Gastroesophageal sphincter (tissue), 4 donors: ENCODE data around the gene CEP72. TPM values are rescaled to one million over a fixed set of nuclear protein-coding genes. Genes with fewer than 3 reads are reported as not detected.

ENCODE experiments used
- ATAC-seq: fragments of 150-250 bp; one replicate; pipeline ENCODE4 v1.9.1; 2016; ENCODE audit warnings: mild to moderate bottlenecking, moderate library complexity
- H3K27ac ChIP-seq, 4 donors: fragments of 200-600 bp; sonication (generic) in 3 of 4; 1 replicate in 3 of 4; 2 replicates in 1 of 4; pipeline ENCODE4 v1.5.1; 2016 to 2019
- H3K27me3 ChIP-seq: fragments of 200-600 bp; sonication (generic); one replicate; pipeline ENCODE4 v1.5.1; 2019
- H3K36me3 ChIP-seq, 2 donors: fragments of 200-600 bp; sonication (generic); one replicate each; pipeline ENCODE4 v1.5.1; 2019; ENCODE audit warnings: control low read depth in 1 of 2
- H3K4me1 ChIP-seq, 3 donors: fragments of 200-600 bp; sonication (generic); 1 replicate in 2 of 3; 2 replicates in 1 of 3; pipeline ENCODE4 v1.5.1; 2016 to 2019; ENCODE audit warnings: control low read depth in 2 of 3
- H3K4me3 ChIP-seq, 2 donors: fragments of 200-600 bp; sonication (generic); one replicate each; pipeline ENCODE4 v1.5.1; 2019; ENCODE audit warnings: mild to moderate bottlenecking in 1 of 2, moderate library complexity in 1 of 2
- H3K9me3 ChIP-seq, 3 donors: fragments of 200-600 bp; sonication (generic); one replicate each; pipeline ENCODE4 v1.5.1; 2017 to 2019; ENCODE audit warnings: control low read depth in 2 of 3
- EP300 ChIP-seq: sonication (generic); formaldehyde crosslinking; IDR thresholded peaks from one replicate; pipeline ENCODE4 v1.6.1; 2017; ENCODE audit warnings: antibody characterized with exemption, mild to moderate bottlenecking
- POLR2A ChIP-seq, 2 donors: fragments of 450-650 bp; IDR thresholded peaks; one replicate each; pipeline ENCODE4 v1.6.1; 2017; ENCODE audit warnings: antibody characterized with exemption in 2 of 2, mild to moderate bottlenecking in 2 of 2, moderate library complexity in 1 of 2
- POLR2AphosphoS5 ChIP-seq: sonication (generic); formaldehyde crosslinking; IDR thresholded peaks from one replicate; pipeline ENCODE4 v1.6.1; 2017; ENCODE audit warnings: antibody characterized with exemption
- WGBS, 2 donors: methylation state at CpG; one replicate each; pipeline ENCODE4 v1.1.5; 2018; ENCODE audit warnings: low coverage in 1 of 2; 5-methylcytosine and 5-hydroxymethylcytosine counted together
- total RNA-seq, 4 donors: library from RNA; depleted of rRNA; stranded (reverse); fragments of >200 nt; gene quantifications; one replicate each; pipeline ENCODE4 v1.1.0, GENCODE V29; 2016
- TF ChIP-seq, protein P1 (sequence below), 4 experiments: fragments of 200-600 bp in 2 of 4; fragments of 450-650 bp in 2 of 4; sonication (generic) in 1 of 4; IDR thresholded peaks; one replicate each; pipeline ENCODE4 v1.5.1; 2017 to 2019; ENCODE audit warnings: antibody characterized with exemption in 4 of 4, mild to moderate bottlenecking in 2 of 4, moderate library complexity in 2 of 4

CEP72 gene
- total RNA-seq, 4 donors from 2014 or later: 2.1 to 8.7 (median 3.8) TPM

DNA sequence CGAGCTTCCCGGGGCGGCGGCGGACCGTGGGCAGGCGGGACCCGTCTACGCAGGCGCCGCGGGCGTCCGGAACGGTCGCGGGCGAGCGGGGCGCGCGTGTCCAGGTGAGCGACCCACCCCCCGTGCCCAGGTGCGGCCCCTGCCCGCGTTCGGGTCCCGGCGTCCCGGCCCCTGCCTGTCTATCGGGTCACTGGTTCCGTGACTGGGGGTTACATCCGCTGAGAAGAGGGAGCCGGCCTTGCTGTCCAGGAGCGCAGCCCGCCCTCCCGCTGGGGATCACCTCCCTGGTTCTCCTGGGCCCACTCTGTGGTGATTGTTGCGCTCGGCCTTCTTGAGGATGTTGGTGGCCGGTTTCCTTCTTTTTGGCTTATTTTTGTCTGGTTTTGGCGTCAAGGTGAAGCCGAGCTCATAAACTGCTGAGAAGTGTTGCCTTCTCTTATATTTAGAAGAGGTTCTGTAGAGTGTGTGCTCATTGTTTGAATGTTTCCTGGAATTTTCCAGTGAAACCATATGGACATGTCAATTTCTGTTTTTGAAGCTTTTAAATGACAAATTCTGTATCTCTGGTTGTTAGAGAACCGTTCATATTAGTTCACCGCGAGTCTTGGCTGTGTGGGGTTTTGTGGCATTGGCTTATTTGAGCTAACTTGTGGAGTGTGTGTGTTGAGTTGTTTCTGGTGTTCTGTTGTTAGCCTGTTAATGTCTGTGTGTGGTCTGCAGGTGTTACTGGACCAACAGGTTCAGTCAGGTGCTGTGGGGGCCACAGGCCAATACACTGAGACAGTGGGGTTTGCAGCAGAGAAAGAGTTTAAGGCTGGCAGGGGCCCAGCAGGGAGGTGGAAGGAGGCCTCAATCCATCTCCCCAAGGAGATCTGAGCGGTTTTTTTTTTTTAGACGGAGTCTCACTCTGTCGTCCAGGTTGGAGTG, 621 bp downstream of the CEP72 start:
- H3K27ac ChIP-seq: peak overlapping the region in 2 of 4 donors; percentile 51 to 65

GRCh38 chr5:616484-617039, 4.4 kb downstream of the CEP72 start:
- Histone ChIP-seq H3K9me3 (no peaks in the 10 kb centered on the region), H3K36me3 (peaks cover 0 to 28% of the 10 kb centered on the region in 2 donors), H3K27me3 (no peaks in the 10 kb centered on the region), H3K27ac (no peak overlapping the region), H3K4me1 (peaks cover 0 to 12% (median 2%) of the 10 kb centered on the region in 3 donors), H3K4me3 (no peak overlapping the region)
- ATAC-seq: no peak
- 59 to 100% methylated on average over 2 to 6 of the region's 13 CpGs for WGBS, 2 donors
- TF ChIP-seq POLR2AphosphoS5: no peak
- TF ChIP-seq, protein P1, sequence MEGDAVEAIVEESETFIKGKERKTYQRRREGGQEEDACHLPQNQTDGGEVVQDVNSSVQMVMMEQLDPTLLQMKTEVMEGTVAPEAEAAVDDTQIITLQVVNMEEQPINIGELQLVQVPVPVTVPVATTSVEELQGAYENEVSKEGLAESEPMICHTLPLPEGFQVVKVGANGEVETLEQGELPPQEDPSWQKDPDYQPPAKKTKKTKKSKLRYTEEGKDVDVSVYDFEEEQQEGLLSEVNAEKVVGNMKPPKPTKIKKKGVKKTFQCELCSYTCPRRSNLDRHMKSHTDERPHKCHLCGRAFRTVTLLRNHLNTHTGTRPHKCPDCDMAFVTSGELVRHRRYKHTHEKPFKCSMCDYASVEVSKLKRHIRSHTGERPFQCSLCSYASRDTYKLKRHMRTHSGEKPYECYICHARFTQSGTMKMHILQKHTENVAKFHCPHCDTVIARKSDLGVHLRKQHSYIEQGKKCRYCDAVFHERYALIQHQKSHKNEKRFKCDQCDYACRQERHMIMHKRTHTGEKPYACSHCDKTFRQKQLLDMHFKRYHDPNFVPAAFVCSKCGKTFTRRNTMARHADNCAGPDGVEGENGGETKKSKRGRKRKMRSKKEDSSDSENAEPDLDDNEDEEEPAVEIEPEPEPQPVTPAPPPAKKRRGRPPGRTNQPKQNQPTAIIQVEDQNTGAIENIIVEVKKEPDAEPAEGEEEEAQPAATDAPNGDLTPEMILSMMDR (IDR thresholded peaks at IDR 0.05): no peak
- no peak for TF ChIP-seq POLR2A (IDR thresholded peaks at IDR 0.05)
- TF ChIP-seq EP300: no peak

More for the DNA sequence above, 621 bp downstream of the CEP72 start:
- Histone ChIP-seq H3K4me1 (peaks cover 0 to 18% (median 4%) of the 10 kb centered on the region in 3 donors), H3K36me3 (no peaks in the 10 kb centered on the region), H3K27me3 (peaks cover 10% of the 10 kb centered on the region), H3K9me3 (no peaks in the 10 kb centered on the region), H3K4me3 (peak overlapping the region; percentile 77 to 95)
- 47 to 50% methylated on average over 5 to 7 of the region's 49 CpGs for WGBS, 2 donors
- ATAC-seq: peak; percentile 18
- TF ChIP-seq EP300 (no peak), POLR2AphosphoS5 (no peak), POLR2A (IDR thresholded peaks at IDR 0.05) (no peak)
- TF ChIP-seq, protein P1 (IDR thresholded peaks at IDR 0.05): no peak

- TF ChIP-seq POLR2AphosphoS5 (no peak), EP300 (no peak), POLR2A (IDR thresholded peaks at IDR 0.05) (no peak)
- TF ChIP-seq, protein P1 (IDR thresholded peaks at IDR 0.05): no peak
- no peaks in the 10 kb centered on the region for H3K9me3 ChIP-seq
- no peak for ATAC-seq
- H3K27me3 ChIP-seq: no peaks in the 10 kb centered on the region
- no peak overlapping the region for H3K27ac ChIP-seq
- 89 to 92% methylated on average over 9 to 12 of the region's 12 CpGs for WGBS, 2 donors
- H3K4me3 ChIP-seq: no peak overlapping the region
- peaks cover 0 to 4% (median 0%) of the 10 kb centered on the region in 3 donors for H3K4me1 ChIP-seq
- H3K36me3 ChIP-seq: peaks cover 0 to 38% of the 10 kb centered on the region in 2 donors
Observed at GRCh38 chr5:617896-618295, 5.8 kb downstream of the CEP72 start.

- Histone ChIP-seq H3K27me3 (no peaks in the 10 kb centered on the region), H3K9me3 (no peaks in the 10 kb centered on the region), H3K27ac (no peak overlapping the region), H3K4me3 (no peak overlapping the region), H3K36me3 (peaks cover 0 to 43% of the 10 kb centered on the region in 2 donors), H3K4me1 (no peaks in the 10 kb centered on the region)
- TF ChIP-seq POLR2A (IDR thresholded peaks at IDR 0.05): no peak
- no peak for TF ChIP-seq POLR2AphosphoS5
- TF ChIP-seq, protein P1 (IDR thresholded peaks at IDR 0.05): no peak
- TF ChIP-seq EP300: no peak
- ATAC-seq: no peak
- WGBS, 2 donors: 90 to 93% methylated on average over 3 to 5 of the region's 5 CpGs
Observed at GRCh38 chr5:618450-618849, 6.3 kb downstream of the CEP72 start.
